MV-4-11 (cell line): ENCODE measurements around the gene ULK4.
"Not testable (repeated sequence)": the region's sequence is repeated elsewhere in the genome, so short reads cannot be mapped to it uniquely, and the experiment has no call there.

Experiments
- DNase-seq: peaks from one replicate; lab custom pipeline; 2025; lab: John Stamatoyannopoulos, UW

Gene ULK4

DNA sequence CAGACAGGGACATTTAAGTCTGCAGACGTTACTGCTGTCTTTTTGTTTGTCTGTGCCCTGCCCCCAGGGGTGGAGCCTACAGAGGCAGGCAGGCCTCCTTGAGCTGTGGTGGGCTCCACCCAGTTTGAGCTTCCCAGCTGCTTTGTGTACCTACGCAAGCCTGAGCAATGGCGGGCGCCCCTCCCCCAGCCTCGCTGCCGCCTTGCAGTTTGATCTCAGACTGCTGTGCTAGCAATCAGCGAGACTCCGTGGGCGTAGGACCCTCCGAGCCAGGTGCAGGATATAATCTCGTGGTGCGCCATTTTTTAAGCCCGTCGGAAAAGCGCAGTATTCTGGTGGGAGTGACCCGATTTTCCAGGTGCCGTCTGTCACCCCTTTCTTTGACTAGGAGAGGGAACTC lies 314.2 kb downstream of the ULK4 start:
- not testable (repeated sequence) for DNase-seq

DNA sequence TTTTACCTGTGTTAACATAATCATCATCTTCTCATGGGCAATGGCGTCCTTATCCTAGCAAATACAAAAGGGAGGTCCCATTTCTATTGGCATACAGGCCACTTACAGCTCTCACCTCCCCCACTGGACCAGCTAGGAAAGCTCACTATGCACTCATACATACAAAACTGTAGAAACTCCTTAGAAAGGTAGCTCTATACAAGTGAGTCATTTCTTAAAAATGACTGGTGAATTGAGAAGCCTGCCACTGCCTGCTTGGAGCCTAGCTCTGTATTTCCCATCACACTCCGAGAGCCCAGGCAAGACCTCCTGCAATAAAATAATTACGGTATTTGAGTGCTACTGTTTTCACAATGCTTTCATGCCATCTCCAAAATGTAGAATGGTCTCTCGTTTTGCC lies 321.8 kb downstream of the ULK4 start:
- DNase-seq = no peak

GRCh38 chr3:41638381-41638780 lies 323.5 kb downstream of the ULK4 start:
- DNase-seq = no peak

- no peak for DNase-seq
Observed at GRCh38 chr3:41632700-41633099, 329.2 kb downstream of the ULK4 start.

- DNase-seq = no peak
Observed at GRCh38 chr3:41630708-41631107, 331.2 kb downstream of the ULK4 start.

DNA sequence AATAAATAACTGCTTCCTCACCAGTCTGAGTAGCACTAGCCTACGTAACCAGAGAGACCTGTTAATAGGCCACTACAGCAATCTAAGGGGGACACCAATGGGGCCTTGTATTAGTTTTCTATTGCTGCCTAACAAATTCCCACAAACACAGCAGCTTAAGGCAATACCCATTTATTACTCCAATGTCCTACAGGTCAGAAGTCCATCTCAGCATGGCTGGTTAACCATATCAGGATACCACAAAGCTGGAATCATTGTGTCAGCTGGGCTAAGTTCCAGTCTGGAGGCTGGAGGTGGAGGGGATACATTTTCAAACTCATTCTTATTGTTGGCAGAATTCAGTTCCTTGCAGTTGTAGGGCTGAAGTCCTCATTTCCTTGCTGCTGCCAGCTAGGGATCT lies 331.9 kb downstream of the ULK4 start:
- no peak for DNase-seq

DNA sequence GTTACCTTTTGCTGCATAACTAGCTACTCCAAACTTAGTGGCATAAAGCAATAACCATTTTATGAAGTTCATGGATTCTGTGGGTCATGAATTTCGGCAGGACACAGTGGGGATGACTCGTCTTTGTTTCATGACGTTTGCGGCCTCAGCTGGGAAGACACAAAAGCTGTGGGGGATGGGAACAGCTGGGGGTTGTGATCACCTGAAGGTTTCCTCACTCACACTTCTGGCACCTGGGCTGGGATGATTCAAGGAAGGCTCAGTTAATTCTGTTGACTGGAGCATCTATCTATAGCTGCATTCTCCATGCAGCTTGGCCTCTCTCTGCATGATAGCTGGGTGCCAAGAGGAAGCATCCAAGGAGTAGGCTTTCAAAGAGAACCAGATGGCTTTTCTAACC lies 332.8 kb downstream of the ULK4 start:
- no peak for DNase-seq

DNA sequence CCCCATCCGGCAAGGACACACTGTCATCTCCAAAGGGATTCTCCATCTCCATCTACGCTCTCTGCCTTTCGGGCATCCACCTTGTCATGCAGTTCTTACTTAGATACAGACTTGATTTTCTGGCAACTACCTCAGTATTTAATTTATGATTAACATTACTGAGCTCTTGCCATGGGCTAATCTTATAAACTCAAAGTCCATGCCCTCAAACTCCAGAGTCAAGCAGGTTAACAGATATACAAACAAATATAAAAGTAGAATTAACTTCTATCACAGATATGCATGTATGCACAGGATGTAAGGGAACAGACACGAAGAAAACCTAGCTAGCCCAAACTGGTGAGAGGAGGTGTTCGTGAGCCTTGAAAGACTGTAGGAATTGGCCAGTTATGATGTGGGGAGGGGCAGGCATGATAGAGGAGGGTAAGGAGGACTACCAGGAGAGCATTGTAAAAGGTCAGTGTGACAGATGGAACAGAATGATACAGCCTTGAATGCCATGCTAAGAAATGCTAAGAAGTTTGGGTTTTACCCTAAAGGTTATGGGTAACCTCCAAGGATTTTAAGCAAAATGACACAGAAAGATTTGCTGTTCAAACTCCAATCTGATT lies 334.3 kb downstream of the ULK4 start:
- no peak for DNase-seq

DNA sequence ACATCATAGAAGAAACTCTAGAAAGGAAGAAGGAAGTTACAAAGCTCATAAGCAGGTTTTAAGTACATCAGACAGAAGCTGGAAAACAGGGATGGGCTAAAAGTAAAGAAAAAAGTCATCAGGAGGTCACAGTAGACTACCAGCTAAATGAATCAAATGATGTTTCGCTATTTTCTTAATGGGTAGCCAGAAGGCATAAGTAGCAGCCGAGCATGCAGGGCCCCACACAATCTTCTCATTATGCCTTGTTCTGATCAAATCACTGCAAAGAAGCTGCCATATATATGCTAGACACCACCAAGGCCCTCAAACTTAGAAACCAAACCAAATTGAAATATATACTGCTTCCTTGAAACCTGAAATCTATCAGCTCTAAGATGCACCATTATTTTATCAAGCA lies 349.1 kb downstream of the ULK4 start:
- no peak for DNase-seq

GRCh38 chr3:41611008-41611407 lies 350.9 kb downstream of the ULK4 start:
- no peak for DNase-seq

DNA sequence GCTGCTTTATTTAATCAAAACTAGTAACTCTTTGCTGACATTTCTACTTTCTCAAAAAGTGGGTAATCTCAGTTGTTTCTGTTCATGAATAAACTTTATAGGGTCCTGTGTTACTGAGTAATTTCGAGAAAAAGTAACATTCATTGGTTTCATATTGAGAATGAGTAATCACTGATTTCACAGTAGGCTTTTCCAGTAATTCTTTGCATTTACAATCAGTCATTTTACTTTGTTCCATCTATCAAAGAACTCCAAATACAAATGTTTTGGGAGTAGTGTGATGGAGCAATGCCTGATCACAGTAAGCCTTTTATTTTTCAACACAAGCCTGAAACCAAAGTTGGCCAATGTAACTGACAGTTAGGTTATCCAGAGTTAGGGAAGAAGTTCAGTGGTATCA lies 353.6 kb downstream of the ULK4 start:
- DNase-seq = no peak

DNA sequence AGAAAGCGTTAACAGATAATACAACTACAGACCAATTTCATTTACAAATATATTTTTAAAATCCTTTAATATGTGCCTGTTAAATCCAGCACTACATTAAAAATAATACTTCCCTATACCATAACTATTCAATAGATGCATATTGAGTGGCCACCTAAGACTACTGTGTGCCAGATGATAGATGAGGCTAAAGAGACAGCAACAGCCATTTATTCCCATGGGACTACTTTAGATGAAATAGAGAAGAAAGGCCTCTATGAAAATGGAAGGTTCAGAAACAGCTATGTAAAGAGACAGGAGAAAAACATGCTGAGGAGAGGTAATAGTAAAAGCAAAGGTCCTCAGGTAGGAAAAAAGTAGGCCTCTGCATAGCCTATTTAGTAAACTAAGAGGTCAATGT lies 358.1 kb downstream of the ULK4 start:
- DNase-seq = no peak

GRCh38 chr3:41602121-41602520 lies 359.8 kb downstream of the ULK4 start:
- DNase-seq = no peak

DNA sequence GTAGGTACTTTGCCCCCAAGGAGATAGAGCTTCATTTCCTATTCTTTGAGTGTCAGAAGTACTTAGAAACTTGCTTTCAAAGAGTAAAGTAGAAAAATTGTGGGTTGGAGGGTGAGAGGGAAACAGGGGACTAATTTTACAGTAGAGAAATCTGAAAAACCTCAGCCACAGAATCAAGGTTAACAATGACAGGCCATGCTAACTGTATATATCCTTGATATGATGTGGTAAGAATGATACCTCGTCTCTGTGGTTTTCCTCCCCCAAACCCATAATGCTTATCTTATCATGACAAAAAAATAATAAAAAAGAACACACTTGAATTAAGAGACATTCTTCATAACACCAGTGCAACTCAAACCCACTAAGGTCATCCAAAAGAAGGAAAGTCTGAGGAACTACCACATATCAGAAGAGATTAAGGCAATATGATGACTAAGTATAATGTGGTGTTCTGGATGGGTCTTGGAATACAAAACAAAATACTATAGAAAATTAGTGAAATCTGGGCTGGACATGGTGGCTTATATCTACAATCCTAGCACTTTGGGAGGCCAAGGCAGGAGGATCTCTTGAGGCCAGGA lies 360.4 kb downstream of the ULK4 start:
- DNase-seq = no peak

GRCh38 chr3:41600616-41601015 lies 361.3 kb downstream of the ULK4 start:
- no peak for DNase-seq

GRCh38 chr3:41599127-41599484 lies 362.8 kb downstream of the ULK4 start:
- no peak for DNase-seq

- peak; percentile 10 for DNase-seq
Observed at GRCh38 chr3:41598402-41599126, 363.3 kb downstream of the ULK4 start.

DNA sequence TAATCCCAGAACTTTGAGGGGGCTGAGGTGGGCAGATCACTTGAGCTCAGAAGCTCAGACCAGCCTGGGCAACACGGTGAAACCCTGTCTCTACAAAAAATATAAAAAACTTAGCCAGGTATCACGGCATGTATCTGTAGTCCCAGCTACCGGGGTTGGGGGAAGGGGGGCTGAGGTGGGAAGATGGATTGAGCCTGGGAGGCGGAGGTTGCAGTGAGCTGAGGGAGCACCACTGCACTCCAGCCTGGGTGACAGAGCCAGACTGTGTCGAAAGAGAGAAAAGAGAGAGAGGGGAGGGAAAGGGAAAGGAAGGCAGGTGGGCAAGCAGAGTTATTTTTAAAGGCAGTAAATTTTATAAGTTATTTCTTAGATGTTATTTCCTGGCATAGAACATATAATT lies 368.1 kb downstream of the ULK4 start:
- no peak for DNase-seq

- peak; percentile 45 for DNase-seq
Observed at GRCh38 chr3:41592753-41593510, 369.0 kb downstream of the ULK4 start.

GRCh38 chr3:41583014-41583413 lies 378.9 kb downstream of the ULK4 start:
- no peak for DNase-seq

DNA sequence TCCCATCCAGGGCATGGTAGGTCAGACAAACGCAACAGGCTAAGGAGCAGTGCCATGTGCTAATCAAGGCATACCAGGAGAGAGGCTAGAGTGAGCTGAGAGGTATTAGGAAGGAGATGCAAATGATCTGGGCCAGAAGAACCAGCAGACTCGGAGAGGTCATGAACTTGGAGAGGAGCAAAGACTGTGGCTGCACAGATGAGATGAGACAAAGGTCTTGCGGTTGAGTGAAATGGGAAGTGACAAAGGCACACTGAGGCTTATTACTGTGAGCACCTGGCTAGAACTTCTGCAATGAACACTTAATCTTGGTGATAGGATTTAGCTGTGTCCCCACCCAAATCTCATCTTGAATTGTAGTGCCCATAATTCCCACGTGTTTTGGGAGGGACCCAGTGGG lies 380.2 kb downstream of the ULK4 start:
- DNase-seq = peak; percentile 78

GRCh38 chr3:41580274-41580959 lies 381.5 kb downstream of the ULK4 start:
- peak; percentile 81 for DNase-seq
